Activated CD8-positive, alpha-beta memory T cell treated with anti-CD3 and anti-CD28 coated beads, Interleukin-2, amount 50 U/mL, for 48 hours (primary cell): ENCODE data around the gene CTNNB1.

Experiments used
- DNase-seq: peaks from one replicate; pipeline ENCODE4 v3.0.0-alpha.2; 2020

CTNNB1 gene

GRCh38 chr3:41220906-41221677 lies 21.8 kb downstream of the CTNNB1 start:
- no peak for DNase-seq

- no peak for DNase-seq
These were observed 22.7 kb downstream of the CTNNB1 start for GRCh38 chr3:41222012-41222411.

- DNase-seq = no peak
These were observed 23.2 kb downstream of the CTNNB1 start for GRCh38 chr3:41222501-41222900.

- DNase-seq = no peak
These were observed 23.8 kb downstream of the CTNNB1 start for GRCh38 chr3:41223078-41223477.

- DNase-seq = no peak
These were observed 24.4 kb downstream of the CTNNB1 start for GRCh38 chr3:41223691-41224090.

- DNase-seq = no peak
These were observed 25.0 kb downstream of the CTNNB1 start for GRCh38 chr3:41224120-41224806.

- no peak for DNase-seq
These were observed 35.8 kb downstream of the CTNNB1 start for GRCh38 chr3:41234823-41235721.

GRCh38 chr3:41236228-41236627 lies 36.9 kb downstream of the CTNNB1 start:
- no peak for DNase-seq

GRCh38 chr3:41237907-41238306 lies 38.6 kb downstream of the CTNNB1 start:
- no peak for DNase-seq

GRCh38 chr3:41239587-41239986 lies 40.3 kb downstream of the CTNNB1 start:
- no peak for DNase-seq

GRCh38 chr3:41241161-41241560 lies 41.9 kb downstream of the CTNNB1 start:
- DNase-seq = no peak

GRCh38 chr3:41241800-41242571 lies 42.7 kb downstream of the CTNNB1 start:
- no peak for DNase-seq

- no peak for DNase-seq
These were observed 43.9 kb downstream of the CTNNB1 start for GRCh38 chr3:41243183-41243582.

- DNase-seq = no peak
These were observed 45.5 kb downstream of the CTNNB1 start for GRCh38 chr3:41244620-41245336.

- DNase-seq = no peak
These were observed 48.0 kb downstream of the CTNNB1 start for GRCh38 chr3:41247055-41248004.

- no peak for DNase-seq
These were observed 49.2 kb downstream of the CTNNB1 start for GRCh38 chr3:41248525-41248924.

- no peak for DNase-seq
These were observed 50.0 kb downstream of the CTNNB1 start for GRCh38 chr3:41249318-41249717.

GRCh38 chr3:41250825-41251224 lies 51.5 kb downstream of the CTNNB1 start:
- no peak for DNase-seq

- DNase-seq = no peak
These were observed 52.3 kb downstream of the CTNNB1 start for GRCh38 chr3:41251593-41251992.

GRCh38 chr3:41258239-41258800 lies 59.0 kb downstream of the CTNNB1 start:
- DNase-seq = no peak
